ENCODE data around the gene ZFHX2. TPM values are rescaled to one million over a fixed set of nuclear protein-coding genes. Genes with fewer than 3 reads are reported as not detected.

The ZFHX2 gene
- total RNA-seq, 1 donor from 2014 or later: 0.74 TPM

- no peak for DNase-seq (ENCODE audit: extremely low spot score in 2 of 2)
- Histone ChIP-seq H3K36me3 (no peaks in the 10 kb centered on the region), H3K27me3 (no peaks in the 10 kb centered on the region), H3K9me3 (no peaks in the 10 kb centered on the region), H3K4me3 (peak overlapping the region; percentile 47 to 56), H3K4me1 (peaks cover 17% of the 10 kb centered on the region), H3K27ac (no peak overlapping the region)
- TF ChIP-seq CTCF (IDR thresholded peaks at IDR 0.05) (no peak), POLR2AphosphoS5 (IDR thresholded peaks at IDR 0.05; ENCODE audit: insufficient read depth in 1 of 2, low read depth in 1 of 2) (no peak), POLR2A (IDR thresholded peaks at IDR 0.05) (no peak)
- intact Hi-C loops (cut with DNase I): no loop called here
Observed at GRCh38 chr14:23550812-23551265, 726 bp downstream of the ZFHX2 start.

- peak overlapping the region; percentile 47 to 56 for H3K4me3 ChIP-seq
- no peaks in the 10 kb centered on the region for H3K9me3 ChIP-seq
- no peak overlapping the region for H3K27ac ChIP-seq
- no peak for TF ChIP-seq CTCF (IDR thresholded peaks at IDR 0.05)
- TF ChIP-seq POLR2AphosphoS5 (IDR thresholded peaks at IDR 0.05; ENCODE audit: insufficient read depth in 1 of 2, low read depth in 1 of 2): no peak
- TF ChIP-seq POLR2A (IDR thresholded peaks at IDR 0.05): no peak
- DNase-seq (ENCODE audit: extremely low spot score in 2 of 2): no peak
- intact Hi-C loops (cut with DNase I): no loop called here
- H3K27me3 ChIP-seq: no peaks in the 10 kb centered on the region
- H3K4me1 ChIP-seq: peaks cover 13% of the 10 kb centered on the region
- H3K36me3 ChIP-seq: no peaks in the 10 kb centered on the region
Observed at GRCh38 chr14:23550131-23550811, 1.3 kb downstream of the ZFHX2 start.

GRCh38 chr14:23548351-23549318, 2.9 kb downstream of the ZFHX2 start:
- intact Hi-C loops (cut with DNase I): no loop called here
- no peak overlapping the region for H3K27ac ChIP-seq

GRCh38 chr14:23547924-23548323, 3.6 kb downstream of the ZFHX2 start:
- no peak for DNase-seq (ENCODE audit: extremely low spot score in 2 of 2)
- Histone ChIP-seq H3K4me3 (no peak overlapping the region), H3K27ac (no peak overlapping the region), H3K9me3 (no peaks in the 10 kb centered on the region), H3K4me1 (peaks cover 9% of the 10 kb centered on the region), H3K36me3 (no peaks in the 10 kb centered on the region), H3K27me3 (no peaks in the 10 kb centered on the region)
- intact Hi-C loops (cut with DNase I): no loop called here
- TF ChIP-seq POLR2A (IDR thresholded peaks at IDR 0.05): no peak
- no peak for TF ChIP-seq CTCF (IDR thresholded peaks at IDR 0.05)
- no peak for TF ChIP-seq POLR2AphosphoS5 (IDR thresholded peaks at IDR 0.05; ENCODE audit: insufficient read depth in 1 of 2, low read depth in 1 of 2)

More at GRCh38 chr14:23548351-23549318, 2.9 kb downstream of the ZFHX2 start:
- H3K36me3 ChIP-seq: no peaks in the 10 kb centered on the region
- no peak overlapping the region for H3K4me3 ChIP-seq
- H3K4me1 ChIP-seq: peaks cover 9% of the 10 kb centered on the region
- TF ChIP-seq POLR2A (IDR thresholded peaks at IDR 0.05) (no peak), POLR2AphosphoS5 (IDR thresholded peaks at IDR 0.05; ENCODE audit: insufficient read depth in 1 of 2, low read depth in 1 of 2) (no peak), CTCF (IDR thresholded peaks at IDR 0.05) (no peak)
- H3K27me3 ChIP-seq: no peaks in the 10 kb centered on the region
- no peaks in the 10 kb centered on the region for H3K9me3 ChIP-seq
- DNase-seq (ENCODE audit: extremely low spot score in 2 of 2): no peak

All from vagina (tissue), 2 donors.